CD4-positive, alpha-beta T cell (primary cell): ENCODE data around the gene PRELID2. TPM values are rescaled to one million over a fixed set of nuclear protein-coding genes. Genes with fewer than 3 reads are reported as not detected.

Experiments
- ATAC-seq: fragments of 200-7000 bp; cut with Tn5 transposase; one replicate; pipeline ENCODE4 v1.10.0; 2022; ENCODE audit warnings: mild to moderate bottlenecking; ENCODE audit not compliant: poor library complexity
- CTCF ChIA-PET: fragments of 350-600 bp; sonication (Branson Sonifier 250); formaldehyde crosslinking; loops from one replicate; lab custom pipeline; 2021; ENCODE audit warnings: antibody characterized with exemption, inconsistent platforms; lab: Charles Lee
- POLR2A ChIA-PET: fragments of 350-600 bp; sonication (Branson Sonifier 250); formaldehyde crosslinking; loops from one replicate; lab custom pipeline; 2021; ENCODE audit warnings: antibody characterized with exemption, inconsistent platforms; lab: Charles Lee
- DNase-seq, 14 experiments: peaks; one replicate each; pipeline ENCODE4 v3.0.0-alpha.2; 2013 to 2020; ENCODE audit warnings: mixed read lengths in 2 of 14
- H3K27ac ChIP-seq, 2 donors: one replicate each; pipeline versions ENCODE4 v1.5.1 to v1.7.0; 2013; ENCODE audit warnings: low read length in 2 of 2, low read depth in 1 of 2, mild to moderate bottlenecking in 1 of 2
- H3K27me3 ChIP-seq, 2 experiments: 1 replicate in 1 of 2; 2 replicates in 1 of 2; pipeline versions ENCODE4 v1.6.1 to v1.7.0; 2013; ENCODE audit warnings: low read length in 2 of 2, control low read depth in 1 of 2, mild to moderate bottlenecking in 1 of 2, moderate library complexity in 1 of 2; ENCODE audit not compliant: insufficient read depth in 2 of 2, control insufficient read depth in 1 of 2
- H3K36me3 ChIP-seq: one replicate; pipeline ENCODE4 v1.6.1; 2013; ENCODE audit warnings: low read length, control low read depth; ENCODE audit not compliant: insufficient read depth
- H3K4me1 ChIP-seq: one replicate; pipeline ENCODE4 v1.6.1; 2013; ENCODE audit warnings: low read length, control low read depth; ENCODE audit not compliant: insufficient read depth
- H3K4me3 ChIP-seq: one replicate; pipeline ENCODE4 v1.5.1; 2013; ENCODE audit warnings: mild to moderate bottlenecking, low read length, moderate library complexity
- H3K9me3 ChIP-seq, 2 experiments: 1 replicate in 1 of 2; 2 replicates in 1 of 2; pipeline versions ENCODE4 v1.6.1 to v1.7.0; 2013; ENCODE audit warnings: low read length in 2 of 2, mild to moderate bottlenecking in 2 of 2, control low read depth in 1 of 2, moderate library complexity in 1 of 2; ENCODE audit not compliant: control insufficient read depth in 1 of 2, insufficient read depth in 1 of 2
- H3K27ac Mint-ChIP-seq: one replicate; pipeline ENCODE4 v1.8.0; 2020; ENCODE audit warnings: mixed read lengths
- H3K27me3 Mint-ChIP-seq: one replicate; pipeline ENCODE4 v1.8.0; 2021; ENCODE audit warnings: mixed read lengths
- H3K36me3 Mint-ChIP-seq: one replicate; pipeline ENCODE4 v1.8.0; 2021; ENCODE audit warnings: low read depth, mixed read lengths
- H3K4me1 Mint-ChIP-seq: one replicate; pipeline ENCODE4 v1.8.0; 2021; ENCODE audit warnings: low read depth, mixed read lengths
- H3K4me3 Mint-ChIP-seq: one replicate; pipeline ENCODE4 v1.8.0; 2020; ENCODE audit warnings: mild to moderate bottlenecking, mixed read lengths
- H3K9me3 Mint-ChIP-seq: one replicate; pipeline ENCODE4 v1.8.0; 2020; ENCODE audit warnings: mixed read lengths
- intact Hi-C, 2 experiments: fragments of 100-400 bp; cut with DNase I in 1 of 2; cut with micrococcal nuclease in 1 of 2; formaldehyde crosslinking; loops; one replicate each; pipeline versions ENCODE4 v1.15.1 to v1.9.0; 2023 to 2025; cut with DNase I, micrococcal nuclease
- total RNA-seq, 174 experiments: library from RNA in 2 of 174; stranded (reverse) in 2 of 174; gene quantifications; one replicate each; pipeline ENCODE4 v1.2.3 and lab custom pipeline; 2021 to 2026
- TF ChIP-seq, protein P1 (sequence below): fragments of 200-600 bp; IDR thresholded peaks from one replicate; pipeline ENCODE4 v1.8.0; 2022; ENCODE audit warnings: antibody characterized with exemption, mild to moderate bottlenecking

The PRELID2 gene
- total RNA-seq, 2 experiments from 2014 or later, result 0.44 to 0.56 TPM

DNA sequence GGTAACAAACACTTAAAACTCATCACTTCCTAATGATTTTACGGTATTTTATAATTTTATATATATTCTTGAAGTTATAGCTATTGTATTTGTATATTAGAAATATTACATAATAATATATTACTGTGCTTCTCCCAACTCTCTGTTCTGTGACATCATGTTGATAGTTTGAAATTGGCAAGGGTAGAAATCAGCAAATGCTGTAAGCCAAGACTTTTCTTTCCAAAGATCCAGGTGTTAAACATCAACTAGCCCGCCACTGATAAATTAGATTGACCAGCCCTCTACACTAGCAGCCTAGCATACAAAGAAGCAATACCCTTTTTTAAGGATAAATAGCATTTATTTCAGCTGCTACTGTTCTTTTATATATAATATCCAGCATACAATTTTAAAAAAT, 122.9 kb downstream of the PRELID2 start:
- POLR2A ChIA-PET, result no interaction called here
- Mint-ChIP-seq H3K27me3 (peaks cover 5% of the 10 kb centered on the region), H3K36me3 (no peaks in the 10 kb centered on the region), H3K9me3 (no peaks in the 10 kb centered on the region), H3K4me1 (no peaks in the 10 kb centered on the region), H3K4me3 (no peak overlapping the region), H3K27ac (no peak overlapping the region)
- ATAC-seq (no peak), DNase-seq (no peak)
- H3K27me3 ChIP-seq, result no peaks in the 10 kb centered on the region
- no peak overlapping the region for H3K4me3 ChIP-seq
- H3K27ac ChIP-seq, result no peak overlapping the region
- CTCF ChIA-PET, result no interaction called here
- no peaks in the 10 kb centered on the region for H3K9me3 ChIP-seq
- intact Hi-C loops, result no loop called here
- TF ChIP-seq, protein P1, sequence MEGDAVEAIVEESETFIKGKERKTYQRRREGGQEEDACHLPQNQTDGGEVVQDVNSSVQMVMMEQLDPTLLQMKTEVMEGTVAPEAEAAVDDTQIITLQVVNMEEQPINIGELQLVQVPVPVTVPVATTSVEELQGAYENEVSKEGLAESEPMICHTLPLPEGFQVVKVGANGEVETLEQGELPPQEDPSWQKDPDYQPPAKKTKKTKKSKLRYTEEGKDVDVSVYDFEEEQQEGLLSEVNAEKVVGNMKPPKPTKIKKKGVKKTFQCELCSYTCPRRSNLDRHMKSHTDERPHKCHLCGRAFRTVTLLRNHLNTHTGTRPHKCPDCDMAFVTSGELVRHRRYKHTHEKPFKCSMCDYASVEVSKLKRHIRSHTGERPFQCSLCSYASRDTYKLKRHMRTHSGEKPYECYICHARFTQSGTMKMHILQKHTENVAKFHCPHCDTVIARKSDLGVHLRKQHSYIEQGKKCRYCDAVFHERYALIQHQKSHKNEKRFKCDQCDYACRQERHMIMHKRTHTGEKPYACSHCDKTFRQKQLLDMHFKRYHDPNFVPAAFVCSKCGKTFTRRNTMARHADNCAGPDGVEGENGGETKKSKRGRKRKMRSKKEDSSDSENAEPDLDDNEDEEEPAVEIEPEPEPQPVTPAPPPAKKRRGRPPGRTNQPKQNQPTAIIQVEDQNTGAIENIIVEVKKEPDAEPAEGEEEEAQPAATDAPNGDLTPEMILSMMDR, result no peak
- no peaks in the 10 kb centered on the region for H3K4me1 ChIP-seq
- no peaks in the 10 kb centered on the region for H3K36me3 ChIP-seq

DNA sequence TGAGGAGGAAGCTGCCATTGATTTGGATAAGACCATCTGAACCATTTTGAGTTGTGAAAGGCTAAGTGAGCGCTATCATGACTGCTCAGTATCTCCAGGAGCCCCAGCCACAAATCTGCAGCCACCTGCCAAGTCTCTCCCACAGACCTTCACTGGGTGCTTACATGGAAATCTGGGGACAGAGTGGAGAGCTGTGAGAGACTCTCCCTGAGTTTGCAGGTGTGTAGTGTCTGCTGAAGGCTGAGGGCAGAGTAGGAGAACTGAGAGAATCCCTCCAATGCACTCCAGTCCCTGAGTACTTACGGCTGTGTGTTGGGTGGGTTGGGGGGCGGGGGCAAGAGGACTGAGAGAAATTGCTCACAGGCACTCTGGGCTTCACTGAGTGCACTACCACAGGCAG, 123.7 kb downstream of the PRELID2 start:
- Histone ChIP-seq H3K9me3 (no peaks in the 10 kb centered on the region), H3K27ac (no peak overlapping the region), H3K27me3 (no peaks in the 10 kb centered on the region), H3K4me3 (no peak overlapping the region), H3K36me3 (no peaks in the 10 kb centered on the region), H3K4me1 (no peaks in the 10 kb centered on the region)
- ChIA-PET POLR2A (no interaction called here), CTCF (no interaction called here)
- TF ChIP-seq, protein P1, result no peak
- Mint-ChIP-seq H3K27ac (no peak overlapping the region), H3K4me1 (no peaks in the 10 kb centered on the region), H3K9me3 (no peaks in the 10 kb centered on the region), H3K36me3 (no peaks in the 10 kb centered on the region), H3K27me3 (peaks cover 5% of the 10 kb centered on the region), H3K4me3 (no peak overlapping the region)
- intact Hi-C loops, result no loop called here
- DNase-seq (no peak), ATAC-seq (no peak)

Other genes starting within 250 kb of the PRELID2 start
- gene GRXCR2, start 37.7 kb upstream of the PRELID2 start, total RNA-seq, result not detected
- under 1 TPM; 0.11 to 0.42 TPM for gene SH3RF2, start 101.2 kb upstream of the PRELID2 start, total RNA-seq